ENCODE results near the gene PHACTR3. TPM values are rescaled to one million over a fixed set of nuclear protein-coding genes. Genes with fewer than 3 reads are reported as not detected.

PHACTR3 gene
- total and polyA plus RNA-seq, 2 of the 8 experiments (the other 6 are each of a cell fraction or from before 2014, with no cell fraction given), result 0.05 to 0.13 TPM

- TF ChIP-seq, protein P1, sequence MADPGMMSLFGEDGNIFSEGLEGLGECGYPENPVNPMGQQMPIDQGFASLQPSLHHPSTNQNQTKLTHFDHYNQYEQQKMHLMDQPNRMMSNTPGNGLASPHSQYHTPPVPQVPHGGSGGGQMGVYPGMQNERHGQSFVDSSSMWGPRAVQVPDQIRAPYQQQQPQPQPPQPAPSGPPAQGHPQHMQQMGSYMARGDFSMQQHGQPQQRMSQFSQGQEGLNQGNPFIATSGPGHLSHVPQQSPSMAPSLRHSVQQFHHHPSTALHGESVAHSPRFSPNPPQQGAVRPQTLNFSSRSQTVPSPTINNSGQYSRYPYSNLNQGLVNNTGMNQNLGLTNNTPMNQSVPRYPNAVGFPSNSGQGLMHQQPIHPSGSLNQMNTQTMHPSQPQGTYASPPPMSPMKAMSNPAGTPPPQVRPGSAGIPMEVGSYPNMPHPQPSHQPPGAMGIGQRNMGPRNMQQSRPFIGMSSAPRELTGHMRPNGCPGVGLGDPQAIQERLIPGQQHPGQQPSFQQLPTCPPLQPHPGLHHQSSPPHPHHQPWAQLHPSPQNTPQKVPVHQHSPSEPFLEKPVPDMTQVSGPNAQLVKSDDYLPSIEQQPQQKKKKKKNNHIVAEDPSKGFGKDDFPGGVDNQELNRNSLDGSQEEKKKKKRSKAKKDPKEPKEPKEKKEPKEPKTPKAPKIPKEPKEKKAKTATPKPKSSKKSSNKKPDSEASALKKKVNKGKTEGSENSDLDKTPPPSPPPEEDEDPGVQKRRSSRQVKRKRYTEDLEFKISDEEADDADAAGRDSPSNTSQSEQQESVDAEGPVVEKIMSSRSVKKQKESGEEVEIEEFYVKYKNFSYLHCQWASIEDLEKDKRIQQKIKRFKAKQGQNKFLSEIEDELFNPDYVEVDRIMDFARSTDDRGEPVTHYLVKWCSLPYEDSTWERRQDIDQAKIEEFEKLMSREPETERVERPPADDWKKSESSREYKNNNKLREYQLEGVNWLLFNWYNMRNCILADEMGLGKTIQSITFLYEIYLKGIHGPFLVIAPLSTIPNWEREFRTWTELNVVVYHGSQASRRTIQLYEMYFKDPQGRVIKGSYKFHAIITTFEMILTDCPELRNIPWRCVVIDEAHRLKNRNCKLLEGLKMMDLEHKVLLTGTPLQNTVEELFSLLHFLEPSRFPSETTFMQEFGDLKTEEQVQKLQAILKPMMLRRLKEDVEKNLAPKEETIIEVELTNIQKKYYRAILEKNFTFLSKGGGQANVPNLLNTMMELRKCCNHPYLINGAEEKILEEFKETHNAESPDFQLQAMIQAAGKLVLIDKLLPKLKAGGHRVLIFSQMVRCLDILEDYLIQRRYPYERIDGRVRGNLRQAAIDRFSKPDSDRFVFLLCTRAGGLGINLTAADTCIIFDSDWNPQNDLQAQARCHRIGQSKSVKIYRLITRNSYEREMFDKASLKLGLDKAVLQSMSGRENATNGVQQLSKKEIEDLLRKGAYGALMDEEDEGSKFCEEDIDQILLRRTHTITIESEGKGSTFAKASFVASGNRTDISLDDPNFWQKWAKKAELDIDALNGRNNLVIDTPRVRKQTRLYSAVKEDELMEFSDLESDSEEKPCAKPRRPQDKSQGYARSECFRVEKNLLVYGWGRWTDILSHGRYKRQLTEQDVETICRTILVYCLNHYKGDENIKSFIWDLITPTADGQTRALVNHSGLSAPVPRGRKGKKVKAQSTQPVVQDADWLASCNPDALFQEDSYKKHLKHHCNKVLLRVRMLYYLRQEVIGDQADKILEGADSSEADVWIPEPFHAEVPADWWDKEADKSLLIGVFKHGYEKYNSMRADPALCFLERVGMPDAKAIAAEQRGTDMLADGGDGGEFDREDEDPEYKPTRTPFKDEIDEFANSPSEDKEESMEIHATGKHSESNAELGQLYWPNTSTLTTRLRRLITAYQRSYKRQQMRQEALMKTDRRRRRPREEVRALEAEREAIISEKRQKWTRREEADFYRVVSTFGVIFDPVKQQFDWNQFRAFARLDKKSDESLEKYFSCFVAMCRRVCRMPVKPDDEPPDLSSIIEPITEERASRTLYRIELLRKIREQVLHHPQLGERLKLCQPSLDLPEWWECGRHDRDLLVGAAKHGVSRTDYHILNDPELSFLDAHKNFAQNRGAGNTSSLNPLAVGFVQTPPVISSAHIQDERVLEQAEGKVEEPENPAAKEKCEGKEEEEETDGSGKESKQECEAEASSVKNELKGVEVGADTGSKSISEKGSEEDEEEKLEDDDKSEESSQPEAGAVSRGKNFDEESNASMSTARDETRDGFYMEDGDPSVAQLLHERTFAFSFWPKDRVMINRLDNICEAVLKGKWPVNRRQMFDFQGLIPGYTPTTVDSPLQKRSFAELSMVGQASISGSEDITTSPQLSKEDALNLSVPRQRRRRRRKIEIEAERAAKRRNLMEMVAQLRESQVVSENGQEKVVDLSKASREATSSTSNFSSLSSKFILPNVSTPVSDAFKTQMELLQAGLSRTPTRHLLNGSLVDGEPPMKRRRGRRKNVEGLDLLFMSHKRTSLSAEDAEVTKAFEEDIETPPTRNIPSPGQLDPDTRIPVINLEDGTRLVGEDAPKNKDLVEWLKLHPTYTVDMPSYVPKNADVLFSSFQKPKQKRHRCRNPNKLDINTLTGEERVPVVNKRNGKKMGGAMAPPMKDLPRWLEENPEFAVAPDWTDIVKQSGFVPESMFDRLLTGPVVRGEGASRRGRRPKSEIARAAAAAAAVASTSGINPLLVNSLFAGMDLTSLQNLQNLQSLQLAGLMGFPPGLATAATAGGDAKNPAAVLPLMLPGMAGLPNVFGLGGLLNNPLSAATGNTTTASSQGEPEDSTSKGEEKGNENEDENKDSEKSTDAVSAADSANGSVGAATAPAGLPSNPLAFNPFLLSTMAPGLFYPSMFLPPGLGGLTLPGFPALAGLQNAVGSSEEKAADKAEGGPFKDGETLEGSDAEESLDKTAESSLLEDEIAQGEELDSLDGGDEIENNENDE (IDR thresholded peaks at IDR 0.05; ENCODE audit: insufficient replicate concordance, low read length), result no peak
- TF ChIP-seq NRF1 (IDR thresholded peaks at IDR 0.05; ENCODE audit: low read depth, low read length), result no peak
- TF ChIP-seq TAF7 (optimal IDR thresholded peaks at IDR 0.05; ENCODE audit: borderline replicate concordance, low read depth, low read length), result no peak
Observed at GRCh38 chr20:59770851-59771250, 166.5 kb downstream of the PHACTR3 start (continued).
